NCI-H510A treated with DMSO at 0.1 percent for 48 hours (cell line): Measurements from ENCODE around the gene DPYSL4.
A peak's percentile ranks its signal among the peaks of the same experiment; 100 is the strongest.
"Not testable (repeated sequence)": the region's sequence is repeated elsewhere in the genome, so short reads cannot be mapped to it uniquely, and the experiment has no call there.

ENCODE experiments used
- DNase-seq: peaks from one replicate; lab custom pipeline; 2025; lab: John Stamatoyannopoulos, UW

DPYSL4 gene

GRCh38 chr10:132149917-132150316 lies 36.8 kb upstream of the DPYSL4 start:
- DNase-seq, result no peak

GRCh38 chr10:132150777-132151176 lies 36.0 kb upstream of the DPYSL4 start:
- no peak for DNase-seq

- DNase-seq, result no peak
These were observed 35.3 kb upstream of the DPYSL4 start for GRCh38 chr10:132151286-132151950.

- DNase-seq, result no peak
These were observed 34.7 kb upstream of the DPYSL4 start for GRCh38 chr10:132151951-132152505.

- no peak for DNase-seq
These were observed 33.7 kb upstream of the DPYSL4 start for GRCh38 chr10:132152896-132153580.

- no peak for DNase-seq
These were observed 33.0 kb upstream of the DPYSL4 start for GRCh38 chr10:132153616-132154217.

- DNase-seq, result no peak
These were observed 32.3 kb upstream of the DPYSL4 start for GRCh38 chr10:132154440-132154839.

GRCh38 chr10:132154931-132155330 lies 31.8 kb upstream of the DPYSL4 start:
- DNase-seq, result no peak

GRCh38 chr10:132155723-132156381 lies 30.9 kb upstream of the DPYSL4 start:
- no peak for DNase-seq

GRCh38 chr10:132156382-132156781 lies 30.4 kb upstream of the DPYSL4 start:
- no peak for DNase-seq

GRCh38 chr10:132157101-132157500 lies 29.6 kb upstream of the DPYSL4 start:
- no peak for DNase-seq

GRCh38 chr10:132158122-132158741 lies 28.5 kb upstream of the DPYSL4 start:
- DNase-seq, result no peak

GRCh38 chr10:132158823-132159222 lies 27.9 kb upstream of the DPYSL4 start:
- no peak for DNase-seq

GRCh38 chr10:132159302-132160230 lies 27.2 kb upstream of the DPYSL4 start:
- DNase-seq, result not testable (repeated sequence)

GRCh38 chr10:132160231-132160630 lies 26.5 kb upstream of the DPYSL4 start:
- not testable (repeated sequence) for DNase-seq

- not testable (repeated sequence) for DNase-seq
These were observed 25.7 kb upstream of the DPYSL4 start for GRCh38 chr10:132160834-132161622.

- DNase-seq, result peak; percentile 15
These were observed 24.7 kb upstream of the DPYSL4 start for GRCh38 chr10:132162021-132162531.

GRCh38 chr10:132162590-132163277 lies 24.0 kb upstream of the DPYSL4 start:
- no peak for DNase-seq

GRCh38 chr10:132163278-132163765 lies 23.4 kb upstream of the DPYSL4 start:
- no peak for DNase-seq
